Mesenchymal stem cell (in vitro differentiated cells and primary cell): ENCODE data around the gene IL2RA.

Experiments used
- DNase-seq: peaks from one replicate; pipeline ENCODE4 v3.0.0-alpha.2; 2013
- H2AFZ ChIP-seq: one replicate; pipeline ENCODE4 v1.6.1; 2013; ENCODE audit warnings: low read depth, mild to moderate bottlenecking, control low read depth, inconsistent platforms, low read length, moderate library complexity
- H2AK5ac ChIP-seq: 2 replicates; pipeline ENCODE4 v1.6.1; 2013; ENCODE audit warnings: low read length, moderate library complexity, mild to moderate bottlenecking, inconsistent platforms; ENCODE audit not compliant: severe bottlenecking
- H2BK120ac ChIP-seq: one replicate; pipeline ENCODE4 v1.6.1; 2013; ENCODE audit warnings: low read depth, mild to moderate bottlenecking, inconsistent platforms, low read length, moderate library complexity
- H2BK12ac ChIP-seq, 2 experiments: one replicate each; pipeline ENCODE4 v1.6.1; 2013; ENCODE audit warnings: inconsistent platforms in 2 of 2, low read length in 2 of 2, mild to moderate bottlenecking in 2 of 2, moderate library complexity in 2 of 2, control low read depth in 1 of 2
- H2BK15ac ChIP-seq: one replicate; pipeline ENCODE4 v1.6.1; 2013; ENCODE audit warnings: mild to moderate bottlenecking, low read depth, inconsistent platforms; ENCODE audit not compliant: poor library complexity, severe bottlenecking
- H2BK5ac ChIP-seq: 2 replicates; pipeline ENCODE4 v1.6.1; 2013; ENCODE audit warnings: low read depth, mild to moderate bottlenecking, low read length, control low read depth, inconsistent platforms; ENCODE audit not compliant: poor library complexity, severe bottlenecking
- H3K14ac ChIP-seq, 2 experiments: one replicate each; pipeline ENCODE4 v1.6.1; 2013; ENCODE audit warnings: inconsistent platforms in 2 of 2, low read length in 2 of 2, control low read depth in 1 of 2, mild to moderate bottlenecking in 1 of 2, moderate library complexity in 1 of 2
- H3K18ac ChIP-seq, 2 experiments: one replicate each; pipeline ENCODE4 v1.6.1; 2013; ENCODE audit warnings: inconsistent platforms in 2 of 2, low read length in 2 of 2, control low read depth in 1 of 2, low read depth in 1 of 2, mild to moderate bottlenecking in 1 of 2
- H3K23ac ChIP-seq, 2 experiments: one replicate each; pipeline ENCODE4 v1.6.1; 2013; ENCODE audit warnings: inconsistent platforms in 2 of 2, low read length in 2 of 2, mild to moderate bottlenecking in 2 of 2, moderate library complexity in 2 of 2, control low read depth in 1 of 2
- H3K27ac ChIP-seq: 2 replicates; pipeline ENCODE4 v1.5.1; 2013; ENCODE audit warnings: mild to moderate bottlenecking, moderate library complexity, low read length, control low read depth, inconsistent platforms; ENCODE audit not compliant: poor library complexity, severe bottlenecking
- H3K27me3 ChIP-seq, 2 experiments: 2 replicates each; pipeline versions ENCODE4 v1.6.1 to v1.7.0; 2013; ENCODE audit warnings: low read length in 2 of 2, mild to moderate bottlenecking in 2 of 2, moderate library complexity in 2 of 2, control low read depth in 1 of 2, inconsistent platforms in 1 of 2; ENCODE audit not compliant: control insufficient read depth in 1 of 2, insufficient read depth in 1 of 2
- H3K36me3 ChIP-seq, 2 experiments: 2 replicates each; pipeline versions ENCODE4 v1.6.1 to v1.7.0; 2013; ENCODE audit warnings: low read length in 2 of 2, control low read depth in 1 of 2, inconsistent platforms in 1 of 2, low read depth in 1 of 2, mild to moderate bottlenecking in 1 of 2; ENCODE audit not compliant: insufficient read depth in 2 of 2, control insufficient read depth in 1 of 2
- H3K4ac ChIP-seq, 2 experiments: one replicate each; pipeline ENCODE4 v1.6.1; 2013; ENCODE audit warnings: inconsistent platforms in 2 of 2, low read length in 2 of 2, mild to moderate bottlenecking in 2 of 2, moderate library complexity in 2 of 2, control low read depth in 1 of 2, low read depth in 1 of 2
- H3K4me1 ChIP-seq: 2 replicates; pipeline ENCODE4 v1.6.1; 2013; ENCODE audit warnings: low read depth, low read length, control low read depth; ENCODE audit not compliant: control insufficient read depth, insufficient read depth
- H3K4me2 ChIP-seq: 2 replicates; pipeline ENCODE4 v1.6.1; 2013; ENCODE audit warnings: low read length, mild to moderate bottlenecking, inconsistent platforms; ENCODE audit not compliant: poor library complexity, severe bottlenecking
- H3K4me3 ChIP-seq, 2 experiments: 2 replicates each; pipeline versions ENCODE4 v1.5.1 to v1.7.0; 2013; ENCODE audit warnings: low read length in 2 of 2, mild to moderate bottlenecking in 2 of 2, control low read depth in 1 of 2, low read depth in 1 of 2; ENCODE audit not compliant: insufficient read depth in 1 of 2
- H3K79me1 ChIP-seq: replicated peaks from 2 replicates; pipeline ENCODE4 v1.6.1; 2013; ENCODE audit warnings: mild to moderate bottlenecking, control low read depth, low read length, inconsistent platforms; ENCODE audit not compliant: poor library complexity, severe bottlenecking
- H3K9ac ChIP-seq: 2 replicates; pipeline ENCODE4 v1.7.0; 2013; ENCODE audit warnings: mild to moderate bottlenecking, low read length, moderate library complexity
- H3K9me3 ChIP-seq: 2 replicates; pipeline ENCODE4 v1.7.0; 2013; ENCODE audit warnings: mild to moderate bottlenecking, low read length; ENCODE audit not compliant: control insufficient read depth
- H4K8ac ChIP-seq: one replicate; pipeline ENCODE4 v1.6.1; 2013; ENCODE audit warnings: inconsistent platforms, mild to moderate bottlenecking, low read length, moderate library complexity
- H4K91ac ChIP-seq: one replicate; pipeline ENCODE4 v1.6.1; 2013; ENCODE audit warnings: mild to moderate bottlenecking, low read length, inconsistent platforms
- WGBS: methylation state at CpG from one replicate; pipeline ENCODE4 v1.1.7; 2013; ENCODE audit warnings: mixed read lengths; 5-methylcytosine and 5-hydroxymethylcytosine counted together

The IL2RA gene

DNA sequence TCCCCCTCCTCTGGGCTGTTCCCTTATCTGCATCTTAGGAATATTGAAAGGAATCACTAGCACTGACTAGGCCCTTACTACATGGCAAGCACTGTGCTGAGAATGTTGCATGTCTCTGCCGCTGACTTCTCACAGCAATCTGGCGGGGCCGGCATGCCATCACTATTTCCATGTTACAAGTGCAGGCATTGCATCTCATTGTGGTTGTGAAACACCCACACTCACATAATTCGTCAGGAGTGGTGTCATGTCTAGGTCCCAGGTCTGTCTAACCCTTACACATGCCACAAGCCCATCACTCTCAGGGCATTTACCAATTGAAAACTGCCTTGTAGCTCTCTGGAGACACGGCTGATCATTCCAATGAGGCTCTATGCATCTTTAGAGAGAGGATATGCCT lies 8.5 kb upstream of the IL2RA start:
- Histone ChIP-seq H2AK5ac (no peak overlapping the region), H3K27ac (no peak overlapping the region), H2BK120ac (no peak overlapping the region), H2BK15ac (no peak overlapping the region), H2BK5ac (no peak overlapping the region), H3K36me3 (no peaks in the 10 kb centered on the region), H3K9ac (no peak overlapping the region), H3K4me2 (no peak overlapping the region), H4K8ac (no peak overlapping the region), H3K79me1 (no peaks in the 10 kb centered on the region), H3K18ac (no peak overlapping the region), H4K91ac (no peak overlapping the region), H3K27me3 (peaks cover 17 to 30% of the 10 kb centered on the region in 2 experiments), H3K14ac (no peak overlapping the region), H3K4me1 (no peaks in the 10 kb centered on the region), H3K23ac (no peak overlapping the region), H3K9me3 (no peaks in the 10 kb centered on the region), H3K4ac (no peak overlapping the region), H3K4me3 (no peak overlapping the region), H2BK12ac (no peak overlapping the region), H2AFZ (no peak overlapping the region)
- no peak for DNase-seq
- 89% methylated on average over 5 of the region's 5 CpGs for WGBS

DNA sequence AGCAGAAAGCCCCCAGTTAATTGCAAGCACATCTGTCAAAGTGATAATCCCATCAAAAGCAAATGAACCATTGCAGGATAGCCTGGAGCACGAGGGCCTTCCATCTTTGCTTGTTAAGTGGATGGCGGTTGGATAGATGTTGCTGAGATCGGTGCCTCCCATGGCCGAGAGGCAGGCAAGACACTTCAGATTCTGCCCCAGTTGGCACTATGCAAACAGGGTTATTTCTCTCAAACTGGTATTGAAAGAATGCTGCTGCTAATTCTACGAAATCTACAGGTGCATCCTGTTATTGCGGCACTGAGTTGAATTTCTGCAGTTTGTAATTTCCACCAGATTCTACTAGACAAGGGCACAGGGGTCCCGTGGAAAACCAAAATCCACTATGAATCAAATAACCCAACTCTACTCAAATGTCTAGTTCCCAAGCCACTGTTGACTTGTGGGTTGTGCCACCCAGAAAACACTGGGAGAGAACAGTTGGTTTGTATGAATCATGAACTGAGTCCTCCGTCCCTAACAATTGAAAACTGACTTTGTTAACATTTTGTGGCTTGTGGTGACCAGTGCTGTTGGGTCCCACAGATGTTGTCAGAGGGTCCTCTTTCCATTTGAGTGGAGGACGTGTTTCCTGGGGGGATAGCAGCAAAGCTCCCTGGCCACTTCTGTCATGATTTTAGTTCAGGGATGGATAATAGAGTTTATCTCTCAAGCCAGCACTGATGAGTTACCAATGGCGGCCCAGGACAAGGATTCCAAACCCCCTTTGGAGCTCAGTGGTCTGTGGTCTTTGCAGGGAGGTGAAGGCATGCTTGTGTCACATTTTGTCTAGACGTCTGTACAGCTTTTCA lies 7.1 kb upstream of the IL2RA start:
- Histone ChIP-seq H2BK5ac (no peak overlapping the region), H3K18ac (no peak overlapping the region), H3K27ac (no peak overlapping the region), H3K4me3 (no peak overlapping the region), H3K9ac (no peak overlapping the region), H3K4me2 (no peak overlapping the region), H3K14ac (no peak overlapping the region), H3K36me3 (no peaks in the 10 kb centered on the region), H3K79me1 (no peaks in the 10 kb centered on the region), H3K27me3 (peaks cover 13 to 30% of the 10 kb centered on the region in 2 experiments), H2BK120ac (no peak overlapping the region), H3K9me3 (no peaks in the 10 kb centered on the region), H3K23ac (no peak overlapping the region), H2AK5ac (no peak overlapping the region), H2BK12ac (no peak overlapping the region), H3K4ac (no peak overlapping the region), H3K4me1 (no peaks in the 10 kb centered on the region), H2BK15ac (no peak overlapping the region), H4K8ac (no peak overlapping the region), H4K91ac (no peak overlapping the region), H2AFZ (no peak overlapping the region)
- 80% methylated on average over 11 of the region's 11 CpGs for WGBS
- DNase-seq, result no peak

DNA sequence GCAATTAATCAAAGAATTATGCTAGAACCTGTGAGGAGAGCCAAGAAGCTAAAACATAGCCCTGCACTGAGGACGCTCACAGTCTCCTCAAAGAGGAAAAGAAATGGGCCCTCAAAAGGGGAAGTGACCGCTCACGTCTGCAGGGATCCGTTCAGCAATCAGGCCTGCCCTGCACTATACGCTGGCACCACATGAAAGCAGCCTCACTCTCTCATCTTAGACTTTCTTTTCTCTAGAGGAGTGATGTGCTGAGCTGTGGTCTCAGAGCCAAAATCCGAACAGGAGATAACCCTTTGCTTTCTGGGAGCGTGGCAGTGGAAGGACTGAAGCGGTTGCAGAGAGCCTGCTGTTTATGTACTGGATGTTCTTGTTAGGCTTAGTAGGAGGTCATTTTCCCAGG lies 6.3 kb upstream of the IL2RA start:
- no peak overlapping the region for H3K23ac ChIP-seq
- H3K4me1 ChIP-seq, result no peaks in the 10 kb centered on the region
- H2AFZ ChIP-seq, result no peak overlapping the region
- H3K36me3 ChIP-seq, result no peaks in the 10 kb centered on the region
- DNase-seq, result no peak
- H3K27me3 ChIP-seq, result peaks cover 13 to 30% of the 10 kb centered on the region in 2 experiments
- no peaks in the 10 kb centered on the region for H3K79me1 ChIP-seq
- no peak overlapping the region for H3K4ac ChIP-seq
- no peak overlapping the region for H4K8ac ChIP-seq
- no peak overlapping the region for H3K4me2 ChIP-seq
- no peak overlapping the region for H2BK120ac ChIP-seq
- H2BK15ac ChIP-seq, result no peak overlapping the region
- H3K9ac ChIP-seq, result no peak overlapping the region
- H2AK5ac ChIP-seq, result no peak overlapping the region
- H2BK5ac ChIP-seq, result no peak overlapping the region
- no peak overlapping the region for H3K27ac ChIP-seq
- no peak overlapping the region for H4K91ac ChIP-seq
- no peak overlapping the region for H3K18ac ChIP-seq
- no peak overlapping the region for H3K14ac ChIP-seq
- H3K4me3 ChIP-seq, result no peak overlapping the region
- no peak overlapping the region for H2BK12ac ChIP-seq
- H3K9me3 ChIP-seq, result no peaks in the 10 kb centered on the region
- WGBS, result 100% methylated on average over 4 of the region's 8 CpGs

DNA sequence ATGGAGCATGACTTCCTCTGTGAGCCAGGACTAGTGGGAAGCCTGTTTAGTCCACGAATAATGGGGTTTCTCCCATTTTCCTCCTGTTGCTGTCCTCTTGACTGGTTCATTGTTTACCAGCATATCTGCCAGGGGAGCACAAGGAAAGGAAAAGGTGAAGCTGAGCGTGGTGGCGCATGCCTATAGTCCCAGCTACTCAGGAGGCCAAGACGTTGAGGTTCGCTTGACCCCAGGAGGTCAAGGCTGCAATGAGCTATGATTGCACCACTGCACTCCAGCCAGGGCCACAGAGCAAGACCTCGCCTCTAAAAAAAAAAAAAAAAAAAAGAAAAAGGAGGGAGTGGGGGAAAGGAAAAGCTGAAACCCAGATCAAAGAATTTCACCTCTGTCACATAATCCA lies 5.8 kb upstream of the IL2RA start:
- H2BK12ac ChIP-seq, result no peak overlapping the region
- no peak overlapping the region for H2BK120ac ChIP-seq
- no peak for DNase-seq
- H3K9ac ChIP-seq, result no peak overlapping the region
- H3K4me3 ChIP-seq, result no peak overlapping the region
- no peaks in the 10 kb centered on the region for H3K36me3 ChIP-seq
- H3K9me3 ChIP-seq, result no peaks in the 10 kb centered on the region
- no peaks in the 10 kb centered on the region for H3K4me1 ChIP-seq
- no peak overlapping the region for H3K27ac ChIP-seq
- no peak overlapping the region for H4K91ac ChIP-seq
- H2AFZ ChIP-seq, result no peak overlapping the region
- no peak overlapping the region for H3K4ac ChIP-seq
- H3K23ac ChIP-seq, result no peak overlapping the region
- H3K18ac ChIP-seq, result no peak overlapping the region
- no peak overlapping the region for H3K4me2 ChIP-seq
- no peak overlapping the region for H3K14ac ChIP-seq
- H3K79me1 ChIP-seq, result no peaks in the 10 kb centered on the region
- H2BK5ac ChIP-seq, result no peak overlapping the region
- 84% methylated on average over 5 of the region's 6 CpGs for WGBS
- H4K8ac ChIP-seq, result no peak overlapping the region
- H2BK15ac ChIP-seq, result no peak overlapping the region
- H2AK5ac ChIP-seq, result no peak overlapping the region
- peaks cover 13 to 30% of the 10 kb centered on the region in 2 experiments for H3K27me3 ChIP-seq
